Measurements from ENCODE around the gene CMIP. TPM values are rescaled to one million over a fixed set of nuclear protein-coding genes. Genes with fewer than 3 reads are reported as not detected.

Gene CMIP
- polyA plus RNA-seq, 3 donors, result 0.85 to 61.9 (median 0.93) TPM

DNA sequence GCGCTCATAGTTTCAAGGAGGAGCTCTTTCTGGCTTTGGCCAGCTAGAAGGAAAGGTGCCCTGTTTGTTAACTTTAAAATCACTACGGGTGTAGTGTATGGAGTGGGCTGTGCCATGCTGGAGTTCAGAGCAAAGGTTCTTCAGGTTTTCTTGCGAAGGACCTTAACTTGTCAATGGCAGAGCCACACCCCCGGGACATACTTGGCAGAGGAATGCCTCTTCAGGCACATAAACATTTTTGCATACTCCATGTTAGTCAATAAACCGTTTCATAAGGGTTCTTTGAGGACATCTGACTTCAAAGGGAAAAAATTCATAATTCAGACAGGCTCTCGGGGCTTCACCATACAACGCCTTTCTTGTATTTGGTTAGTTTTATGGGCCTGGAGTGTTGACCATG is 221.5 kb downstream of the CMIP start:
- no peaks in the 10 kb centered on the region for H3K27me3 ChIP-seq (ENCODE audit: control insufficient read depth in 2 of 2, insufficient read depth in 2 of 2, low read length in 2 of 2)
- H3K9me3 ChIP-seq (replicated peaks in 1 of 2; ENCODE audit: control insufficient read depth in 1 of 2, insufficient read depth in 1 of 2, low read length in 2 of 2), result no peaks in the 10 kb centered on the region
- no peak overlapping the region for H3K4me3 ChIP-seq (replicated peaks in 1 of 3; ENCODE audit: low read depth in 2 of 3, low read length in 3 of 3)
- Mint-ChIP-seq H3K4me1 (no peaks in the 10 kb centered on the region), H3K27me3 (ENCODE audit: low read depth in 3 of 3) (no peaks in the 10 kb centered on the region), H3K9me3 (no peaks in the 10 kb centered on the region), H3K36me3 (peaks cover 88 to 99% of the 10 kb centered on the region in 2 donors), H3K27ac (peak overlapping the region in 2 of 7 donors; percentile 12 to 73), H3K4me3 (no peak overlapping the region)
- intact Hi-C loops (cut with micrococcal nuclease), result no loop called here
- H3K36me3 ChIP-seq (replicated peaks in 1 of 2; ENCODE audit: control insufficient read depth in 1 of 2, insufficient read depth in 2 of 2, low read length in 2 of 2), result peaks cover 96 to 98% of the 10 kb centered on the region in 2 donors
- H3K4me2 ChIP-seq (replicated peaks; ENCODE audit: extremely low read depth, low read length, poor library complexity, severe bottlenecking), result no peak overlapping the region
- no peak overlapping the region for H2AFZ ChIP-seq (ENCODE audit: insufficient read depth, low read depth, low read length, poor library complexity, severe bottlenecking)
- DNase-seq, result no peak
- no peaks in the 10 kb centered on the region for H3K79me2 ChIP-seq (ENCODE audit: insufficient read depth, low read length)
- H4K20me1 ChIP-seq (ENCODE audit: insufficient read depth, low read length), result peaks cover 89% of the 10 kb centered on the region
- H3K27ac ChIP-seq (ENCODE audit: low read depth in 1 of 2, low read length in 2 of 2), result no peak overlapping the region
- no peak overlapping the region for H3K9ac ChIP-seq (ENCODE audit: insufficient read depth, low read length, poor library complexity, severe bottlenecking)
- TF ChIP-seq, protein P1, sequence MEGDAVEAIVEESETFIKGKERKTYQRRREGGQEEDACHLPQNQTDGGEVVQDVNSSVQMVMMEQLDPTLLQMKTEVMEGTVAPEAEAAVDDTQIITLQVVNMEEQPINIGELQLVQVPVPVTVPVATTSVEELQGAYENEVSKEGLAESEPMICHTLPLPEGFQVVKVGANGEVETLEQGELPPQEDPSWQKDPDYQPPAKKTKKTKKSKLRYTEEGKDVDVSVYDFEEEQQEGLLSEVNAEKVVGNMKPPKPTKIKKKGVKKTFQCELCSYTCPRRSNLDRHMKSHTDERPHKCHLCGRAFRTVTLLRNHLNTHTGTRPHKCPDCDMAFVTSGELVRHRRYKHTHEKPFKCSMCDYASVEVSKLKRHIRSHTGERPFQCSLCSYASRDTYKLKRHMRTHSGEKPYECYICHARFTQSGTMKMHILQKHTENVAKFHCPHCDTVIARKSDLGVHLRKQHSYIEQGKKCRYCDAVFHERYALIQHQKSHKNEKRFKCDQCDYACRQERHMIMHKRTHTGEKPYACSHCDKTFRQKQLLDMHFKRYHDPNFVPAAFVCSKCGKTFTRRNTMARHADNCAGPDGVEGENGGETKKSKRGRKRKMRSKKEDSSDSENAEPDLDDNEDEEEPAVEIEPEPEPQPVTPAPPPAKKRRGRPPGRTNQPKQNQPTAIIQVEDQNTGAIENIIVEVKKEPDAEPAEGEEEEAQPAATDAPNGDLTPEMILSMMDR (IDR thresholded peaks at IDR 0.05), result no peak
- no peaks in the 10 kb centered on the region for H3K4me1 ChIP-seq (ENCODE audit: control insufficient read depth in 1 of 2, insufficient read depth in 2 of 2, low read length in 2 of 2)
- 96% methylated on average over 3 of the region's 7 CpGs for WGBS (ENCODE audit: insufficient coverage)

- H3K79me2 ChIP-seq (ENCODE audit: insufficient read depth, low read length), result no peaks in the 10 kb centered on the region
- Mint-ChIP-seq H3K27ac (peak overlapping the region in 2 of 7 donors; percentile 81 to 85), H3K36me3 (peaks cover 84 to 99% of the 10 kb centered on the region in 2 donors), H3K27me3 (ENCODE audit: low read depth in 3 of 3) (no peaks in the 10 kb centered on the region), H3K9me3 (no peaks in the 10 kb centered on the region), H3K4me3 (no peak overlapping the region), H3K4me1 (no peaks in the 10 kb centered on the region)
- no peak overlapping the region for H2AFZ ChIP-seq (ENCODE audit: insufficient read depth, low read depth, low read length, poor library complexity, severe bottlenecking)
- no peak overlapping the region for H3K4me3 ChIP-seq (replicated peaks in 1 of 3; ENCODE audit: low read depth in 2 of 3, low read length in 3 of 3)
- H3K4me1 ChIP-seq (ENCODE audit: control insufficient read depth in 1 of 2, insufficient read depth in 2 of 2, low read length in 2 of 2), result no peaks in the 10 kb centered on the region
- no peak for DNase-seq
- peaks cover 77% of the 10 kb centered on the region for H4K20me1 ChIP-seq (ENCODE audit: insufficient read depth, low read length)
- TF ChIP-seq, protein P1 (IDR thresholded peaks at IDR 0.05), result no peak
- H3K9ac ChIP-seq (ENCODE audit: insufficient read depth, low read length, poor library complexity, severe bottlenecking), result no peak overlapping the region
- 94% methylated on average over 23 of the region's 23 CpGs for WGBS (ENCODE audit: insufficient coverage)
- no peaks in the 10 kb centered on the region for H3K27me3 ChIP-seq (ENCODE audit: control insufficient read depth in 2 of 2, insufficient read depth in 2 of 2, low read length in 2 of 2)
- H3K9me3 ChIP-seq (replicated peaks in 1 of 2; ENCODE audit: control insufficient read depth in 1 of 2, insufficient read depth in 1 of 2, low read length in 2 of 2), result no peaks in the 10 kb centered on the region
- intact Hi-C loops (cut with micrococcal nuclease), result no loop called here
- H3K4me2 ChIP-seq (replicated peaks; ENCODE audit: extremely low read depth, low read length, poor library complexity, severe bottlenecking), result no peak overlapping the region
- peaks cover 94 to 98% of the 10 kb centered on the region in 2 donors for H3K36me3 ChIP-seq (replicated peaks in 1 of 2; ENCODE audit: control insufficient read depth in 1 of 2, insufficient read depth in 2 of 2, low read length in 2 of 2)
- H3K27ac ChIP-seq (ENCODE audit: low read depth in 1 of 2, low read length in 2 of 2), result no peak overlapping the region
Observed at GRCh38 chr16:81668243-81669097, 223.9 kb downstream of the CMIP start.

All from CD14-positive monocyte (primary cell).